RCC 7860 (cell line): ENCODE measurements around the gene FRMD4A.
"Not testable (repeated sequence)": the region's sequence is repeated elsewhere in the genome, so short reads cannot be mapped to it uniquely, and the experiment has no call there.

Source experiments
- DNase-seq: peaks from one replicate; pipeline ENCODE4 v3.0.0-alpha.2; 2015; ENCODE audit warnings: low spot score
- FAIRE-seq: peaks from 2 replicates; lab custom pipeline; 2012; peaks lifted over from hg19 to GRCh38; lab: Jason Lieb, UNC

Gene FRMD4A

DNA sequence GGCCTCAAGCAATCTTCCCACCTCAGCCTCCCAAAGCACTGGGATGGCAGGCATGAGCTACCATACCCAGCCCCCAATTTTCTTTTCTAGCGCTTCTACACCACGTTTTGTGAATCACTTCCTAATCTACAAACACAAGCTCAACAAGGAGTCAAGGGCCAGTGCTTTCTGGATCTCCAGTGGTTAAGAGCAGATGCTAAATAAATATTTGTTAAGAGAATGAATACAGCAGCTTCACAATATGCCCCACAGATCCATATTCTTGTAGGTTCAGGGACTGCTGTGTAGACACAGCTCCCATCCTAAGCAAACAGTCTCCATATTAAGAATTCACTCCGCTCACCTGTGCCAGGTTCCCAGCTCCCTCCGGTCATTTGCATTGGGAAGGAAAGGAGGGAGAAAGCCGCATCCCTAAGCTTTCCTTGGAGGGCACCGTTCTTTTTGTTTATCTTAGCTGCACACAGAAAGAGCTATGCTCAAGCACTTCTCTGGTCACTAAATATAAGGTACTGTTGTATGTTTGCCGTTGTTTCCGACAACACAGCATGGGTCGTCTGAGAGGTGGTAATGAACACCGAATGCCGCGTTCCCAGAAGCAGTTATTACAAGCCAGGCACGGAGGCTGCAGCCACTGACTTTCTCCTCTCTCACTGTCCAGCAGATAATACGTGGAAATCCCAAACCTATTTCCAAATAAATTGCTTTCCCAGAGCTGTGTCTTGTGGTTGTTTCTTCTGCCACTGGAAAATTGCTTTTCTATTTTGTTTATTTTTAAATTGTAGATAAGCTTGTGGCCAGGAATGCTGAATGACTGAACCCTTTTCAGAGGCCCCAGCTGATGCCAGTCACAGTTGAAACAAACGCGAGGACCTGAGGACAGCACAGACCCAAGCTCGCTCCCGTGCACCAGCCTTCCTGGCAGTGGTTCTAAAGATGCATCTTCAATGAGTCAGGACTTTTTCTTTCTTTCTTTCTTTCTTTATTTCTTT, 526.9 kb downstream of the FRMD4A start:
- no peak for FAIRE-seq
- no peak for DNase-seq

DNA sequence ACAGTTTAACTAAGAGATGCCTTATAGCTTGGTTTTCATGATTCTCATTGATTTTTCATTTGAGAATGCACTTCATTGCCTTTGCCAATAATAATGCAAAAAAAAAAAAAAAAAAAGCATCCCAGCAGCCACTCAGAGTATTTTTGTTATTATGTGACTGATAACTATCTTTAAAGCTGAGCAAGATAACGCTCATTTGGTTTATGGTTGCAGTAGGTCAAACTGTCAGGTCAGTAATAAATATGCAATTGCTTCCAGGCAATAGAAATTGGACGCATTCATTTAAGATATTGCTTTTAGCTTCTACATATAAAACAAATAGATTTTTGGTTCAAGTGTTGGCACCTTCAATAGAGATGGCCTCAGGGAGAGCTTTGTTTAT, 528.8 kb downstream of the FRMD4A start:
- DNase-seq (no peak), FAIRE-seq (no peak)

DNA sequence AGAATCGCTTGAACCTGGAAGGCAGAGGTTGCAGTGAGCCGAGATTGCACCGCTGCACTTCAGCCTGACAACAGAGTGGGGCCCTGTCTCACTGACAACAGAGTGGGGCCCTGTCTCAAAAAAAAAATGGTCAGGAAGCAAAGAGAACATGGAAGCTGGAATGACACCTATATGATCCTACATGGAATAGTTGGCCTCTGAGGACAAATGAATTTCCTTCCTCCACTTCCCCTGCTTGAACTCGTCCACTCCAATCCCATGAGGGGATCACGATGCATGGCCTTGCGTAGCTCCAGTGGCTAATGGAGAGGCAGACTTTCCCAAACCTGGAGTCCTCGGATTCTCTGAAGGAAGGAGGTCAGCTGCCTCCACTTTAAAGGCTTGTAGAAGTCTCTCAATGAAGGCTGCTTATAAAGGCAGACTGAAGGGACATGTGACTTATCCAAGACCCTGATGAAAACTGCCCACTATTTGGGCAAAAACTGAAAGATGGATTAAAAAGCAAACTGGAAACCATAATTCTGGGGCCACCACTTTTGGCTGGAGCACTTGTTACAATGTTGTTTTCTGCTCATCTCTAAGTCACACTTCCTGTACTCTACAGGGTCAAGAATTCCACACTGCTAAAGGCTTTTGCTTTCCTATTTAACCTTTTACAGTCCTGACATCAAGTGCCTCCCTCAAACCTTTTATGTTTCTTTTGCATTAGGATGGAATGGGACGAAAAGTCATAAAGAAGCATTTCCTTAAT, 529.4 kb downstream of the FRMD4A start:
- no peak for DNase-seq
- no peak for FAIRE-seq

DNA sequence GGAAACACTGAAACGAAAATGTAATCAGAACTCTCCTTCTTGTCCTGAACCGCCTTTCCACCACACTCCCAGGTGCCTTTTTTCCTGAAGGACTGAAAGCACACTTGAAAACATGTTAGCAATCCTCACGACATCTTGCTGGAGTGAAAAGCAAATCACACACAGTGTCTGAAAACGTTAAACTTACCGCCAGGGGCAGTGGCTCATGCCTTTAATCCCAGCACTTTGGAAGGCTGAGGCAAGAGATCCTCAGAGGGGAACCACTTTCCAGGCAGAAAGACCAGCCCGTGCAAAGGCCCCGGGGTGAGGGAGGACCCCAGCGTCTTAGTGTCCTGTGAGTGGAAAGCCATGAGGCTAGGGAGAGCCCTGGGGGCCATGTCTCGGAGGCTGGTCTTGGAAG, 533.6 kb downstream of the FRMD4A start:
- FAIRE-seq (no peak), DNase-seq (no peak)

DNA sequence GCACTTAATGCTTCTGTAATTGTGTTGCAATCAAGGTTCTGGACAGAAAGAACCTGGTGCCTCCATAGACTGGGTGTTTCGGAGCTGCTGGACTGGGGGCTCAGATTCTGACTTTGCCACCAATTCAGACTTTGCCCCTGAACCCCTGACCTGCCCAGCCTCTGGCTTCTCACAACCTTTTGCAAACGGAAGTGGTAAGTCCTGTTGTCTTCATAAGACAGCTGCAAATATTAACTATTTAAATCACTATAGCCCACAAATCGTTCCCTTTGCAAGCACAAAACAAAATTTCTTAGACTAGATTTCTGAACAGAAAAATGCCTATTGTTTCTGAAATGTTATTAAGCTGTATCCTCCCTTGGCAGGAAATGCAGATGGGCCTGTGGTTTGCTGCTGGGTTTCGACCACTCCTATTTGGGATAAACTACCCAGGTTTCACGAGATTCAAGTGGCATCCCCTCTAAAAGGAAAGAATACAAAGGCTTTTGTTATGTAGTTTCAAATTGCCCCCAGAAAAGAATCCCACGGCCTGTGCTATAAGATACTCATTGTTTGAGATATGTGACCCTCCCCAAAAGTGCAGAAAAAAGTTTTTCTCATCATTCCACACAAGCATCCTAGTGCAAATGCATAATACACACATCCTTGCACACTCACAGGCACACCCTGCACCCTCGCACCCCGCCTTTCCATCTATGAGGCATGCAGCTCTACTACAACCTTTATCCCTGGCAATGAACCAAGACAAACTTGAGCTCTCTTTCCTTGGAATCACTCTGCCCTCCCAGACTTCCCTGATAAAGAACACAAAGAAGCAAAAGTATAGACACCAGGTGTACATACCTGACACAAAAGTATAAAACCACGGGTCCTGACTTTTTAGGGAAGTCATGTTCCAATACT, 534.8 kb downstream of the FRMD4A start:
- no peak for DNase-seq
- no peak for FAIRE-seq

DNA sequence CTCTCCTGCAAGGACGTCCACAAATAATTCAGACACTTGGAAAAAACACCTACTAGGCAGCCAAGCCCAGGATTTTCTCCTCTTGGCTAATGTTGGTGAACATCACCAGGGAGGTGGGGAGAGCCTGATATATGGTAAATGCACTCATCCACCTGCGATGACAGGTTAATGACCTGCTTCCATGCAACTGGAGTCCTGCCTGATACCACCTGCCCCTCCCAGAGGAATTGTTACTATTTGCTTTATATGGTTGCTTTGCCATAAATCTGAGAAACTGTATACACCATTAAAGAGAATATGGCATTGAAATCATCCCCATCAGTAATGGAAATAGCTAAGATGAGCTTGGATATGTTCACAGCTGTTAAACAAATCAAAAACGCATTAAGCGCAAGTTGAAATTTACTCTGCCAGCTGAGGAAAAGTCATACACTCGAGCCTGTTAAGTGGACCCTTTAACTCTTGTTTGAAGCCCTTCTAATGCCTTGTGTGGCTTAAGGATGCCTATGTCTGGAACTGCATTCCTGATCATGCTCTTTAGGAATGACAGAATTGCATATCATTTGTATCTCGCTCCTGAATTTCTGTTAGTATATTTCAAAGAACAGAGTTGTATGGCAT, 535.6 kb downstream of the FRMD4A start:
- FAIRE-seq (no peak), DNase-seq (no peak)

DNA sequence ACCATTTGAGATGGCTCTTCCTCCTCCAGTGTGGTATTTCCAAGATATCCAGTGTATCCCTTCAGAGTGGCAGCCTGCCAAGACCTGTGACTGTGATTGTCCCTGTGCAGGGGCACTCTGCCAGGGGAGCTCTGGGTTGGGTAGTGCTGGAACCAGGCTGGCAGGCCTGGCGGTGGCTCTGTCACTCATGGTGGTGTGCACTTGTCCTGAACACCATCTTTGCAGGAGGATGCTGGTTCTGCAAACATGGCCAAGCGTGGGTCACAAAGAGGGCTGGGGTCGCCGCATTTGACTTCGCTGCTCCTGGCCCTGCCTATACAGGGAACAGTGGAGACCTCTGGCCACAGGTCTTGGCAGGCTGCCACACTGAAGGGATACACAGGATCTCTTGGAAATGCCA, 538.7 kb downstream of the FRMD4A start:
- no peak for DNase-seq
- FAIRE-seq, result no peak

DNA sequence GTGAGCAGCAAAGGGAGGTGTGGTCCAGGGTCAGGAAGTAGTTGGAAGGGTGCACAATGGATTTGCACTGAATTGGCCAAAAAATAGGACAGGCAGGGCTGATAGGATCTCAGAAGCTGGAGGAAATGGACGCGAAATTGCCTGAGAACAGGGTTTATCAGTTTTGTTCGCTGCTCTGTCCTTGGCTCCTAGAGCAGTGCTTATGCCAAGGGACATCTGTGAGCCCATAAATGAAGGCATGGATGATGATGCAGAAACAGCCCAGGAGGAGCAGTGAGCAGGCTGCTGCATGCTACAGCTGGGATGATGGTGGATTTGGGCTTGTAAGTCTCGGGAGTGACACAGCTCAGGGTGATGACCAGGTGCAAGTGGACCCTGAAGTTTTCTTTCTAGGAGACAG, 539.2 kb downstream of the FRMD4A start:
- DNase-seq (no peak), FAIRE-seq (no peak)

DNA sequence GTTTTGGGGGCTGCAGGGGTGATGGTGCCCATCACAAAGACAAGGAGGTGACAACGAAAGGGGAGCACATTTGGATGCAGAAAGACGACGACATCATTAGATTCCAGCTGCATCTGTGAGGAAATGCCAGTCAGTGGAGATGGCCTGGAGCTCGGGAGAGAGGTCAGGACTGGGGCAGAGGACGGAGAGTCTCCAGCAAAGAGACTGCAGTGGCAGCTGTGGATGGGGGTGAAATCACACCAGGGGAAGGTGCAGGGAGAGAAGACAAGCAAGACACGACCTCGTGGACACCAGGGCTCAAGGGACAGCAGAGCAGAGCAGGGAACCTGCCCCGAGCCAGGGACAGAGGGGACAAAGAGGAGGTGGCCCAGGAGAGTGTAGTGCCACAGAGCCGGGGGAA, 540.5 kb downstream of the FRMD4A start:
- DNase-seq, result no peak
- no peak for FAIRE-seq

DNA sequence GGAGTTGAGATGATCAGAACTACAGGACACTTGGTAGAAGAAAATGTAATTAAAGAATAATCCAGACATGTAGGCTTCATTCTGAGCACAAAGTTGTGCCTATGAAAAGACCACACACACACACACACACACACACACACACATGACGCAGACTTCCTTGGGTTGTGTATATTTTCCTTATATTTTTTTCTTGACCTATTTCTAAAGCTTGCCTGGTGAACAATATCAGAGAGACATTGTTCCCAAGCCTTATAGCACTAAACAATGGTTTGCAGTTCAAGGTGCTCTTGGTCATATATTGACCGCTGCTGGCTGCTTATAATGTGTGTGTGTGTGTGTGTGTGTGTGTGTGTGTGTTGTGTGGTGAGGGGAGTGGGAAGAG, 541.3 kb downstream of the FRMD4A start:
- FAIRE-seq (no peak), DNase-seq (no peak)

DNA sequence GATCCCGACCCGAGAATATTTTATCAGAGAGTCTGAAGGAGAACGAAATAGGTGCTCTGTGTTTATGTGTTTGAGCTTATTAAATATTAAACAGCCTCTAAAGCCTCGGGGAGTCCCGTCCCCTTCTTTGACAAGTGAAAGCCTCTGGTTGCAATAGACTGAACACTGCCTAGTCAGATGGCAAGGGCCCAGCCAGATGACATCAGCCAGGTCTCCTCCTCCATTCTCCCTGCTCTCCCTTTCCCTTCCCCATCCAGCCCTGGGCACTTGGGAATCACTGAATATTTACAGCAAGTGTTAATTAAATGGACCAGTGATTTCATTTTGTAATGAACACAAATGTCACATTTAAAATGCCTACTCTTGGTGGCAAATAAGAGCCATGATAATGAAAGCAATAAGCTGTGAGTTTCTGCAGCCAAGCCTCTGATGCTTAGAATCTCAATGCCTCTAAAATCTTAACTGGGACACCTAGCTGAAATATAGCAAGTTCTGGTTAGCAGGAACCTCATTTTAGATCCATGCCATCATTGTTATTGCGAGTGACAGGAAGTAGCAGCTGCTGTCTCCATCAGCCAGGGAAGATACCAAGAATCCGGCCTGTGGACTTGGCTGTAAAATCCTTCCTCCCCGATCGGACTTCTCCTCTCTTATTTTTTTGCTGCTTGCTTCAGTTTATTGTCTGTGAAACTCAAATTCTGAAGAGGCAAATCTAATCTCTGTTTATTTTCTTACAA, 541.8 kb downstream of the FRMD4A start:
- peak; percentile 63 for DNase-seq
- FAIRE-seq, result peak; percentile 73

DNA sequence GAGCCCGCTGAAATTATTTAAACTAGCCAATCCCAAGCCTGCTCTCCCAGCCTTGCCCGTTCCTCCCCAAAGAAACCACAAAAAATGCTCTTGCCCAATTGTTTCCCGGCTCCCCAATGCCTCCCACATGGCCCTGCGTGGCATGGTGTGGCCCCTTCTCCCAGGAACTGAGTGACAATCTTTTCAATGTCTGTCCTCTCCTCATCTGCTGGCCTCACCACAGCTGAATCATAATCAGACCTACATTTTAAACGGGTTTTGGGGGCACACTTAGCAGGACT, 542.5 kb downstream of the FRMD4A start:
- DNase-seq (no peak), FAIRE-seq (no peak)

DNA sequence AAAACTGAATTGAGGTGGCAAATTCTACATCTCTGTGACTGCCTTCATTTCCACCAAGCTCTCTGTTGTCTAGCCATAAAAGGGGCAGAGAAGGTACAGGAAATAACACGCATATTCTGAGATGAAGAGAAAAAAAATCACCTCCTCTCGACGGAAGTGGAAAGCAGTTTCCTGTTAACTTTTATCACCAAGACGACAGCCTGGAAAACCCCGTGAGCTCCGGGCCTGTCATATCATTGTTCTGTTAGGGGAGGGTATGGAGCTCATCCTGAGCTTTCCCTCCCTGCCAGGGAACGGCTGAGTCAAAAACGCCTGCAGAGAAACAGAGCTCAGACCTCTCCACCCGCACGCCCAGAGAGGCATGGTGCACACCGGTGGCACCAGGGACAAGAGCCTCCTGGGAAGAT, 543.7 kb downstream of the FRMD4A start:
- peak; percentile 89 for FAIRE-seq
- peak; percentile 96 for DNase-seq

DNA sequence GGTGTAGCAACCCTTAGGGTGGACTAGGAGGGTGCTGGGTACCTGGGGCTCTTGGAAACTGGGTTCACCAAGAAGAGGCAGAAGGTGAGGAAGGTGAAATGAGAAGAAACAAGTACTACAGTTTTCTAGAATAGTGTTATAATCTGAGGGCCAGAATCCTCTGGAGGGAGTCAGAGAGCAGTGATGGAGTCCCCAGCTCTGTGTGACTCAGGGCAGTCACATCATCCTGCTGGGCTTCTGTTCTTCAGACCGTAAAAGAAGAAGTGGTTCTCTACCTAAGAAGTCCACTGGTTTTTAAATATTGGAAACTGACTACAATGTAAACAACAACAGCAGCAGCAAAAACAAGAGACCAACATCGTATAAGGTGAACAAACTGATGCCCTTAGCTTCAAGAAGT, 546.7 kb downstream of the FRMD4A start:
- peak; percentile 78 for FAIRE-seq

DNA sequence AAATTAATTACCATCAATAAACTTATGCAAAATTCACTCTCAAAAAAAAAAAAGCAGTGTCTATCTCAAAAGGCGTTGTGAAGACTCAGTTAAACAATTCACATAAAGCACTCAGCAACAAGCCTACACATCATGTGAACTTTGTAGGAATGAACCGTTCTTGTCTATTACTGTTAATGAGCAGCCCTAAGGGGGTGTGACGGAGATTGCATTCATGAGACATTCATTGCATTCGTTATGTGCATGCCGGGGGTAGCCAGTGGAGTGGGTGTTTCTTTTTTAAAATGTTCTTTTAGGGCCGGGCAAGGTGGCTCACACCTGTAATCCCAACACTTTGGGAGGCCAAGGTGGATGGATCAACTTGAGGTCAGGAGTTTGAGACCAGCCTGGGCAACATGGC, 551.0 kb downstream of the FRMD4A start:
- DNase-seq, result no peak
- FAIRE-seq, result no peak

More for the DNA sequence above, 546.7 kb downstream of the FRMD4A start:
- peak; percentile 71 for DNase-seq

DNA sequence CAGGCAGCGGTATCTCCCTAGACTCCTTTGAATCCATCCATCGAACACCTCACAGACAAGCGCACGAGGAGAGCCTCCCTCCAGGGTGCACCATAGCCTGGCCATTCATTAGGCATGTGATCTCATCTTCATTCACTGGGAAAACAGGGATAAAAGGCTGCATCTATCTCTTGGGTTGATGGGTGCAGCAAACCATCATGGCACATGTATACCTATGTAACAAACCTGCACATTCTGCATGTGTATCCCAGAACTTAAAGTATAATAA, 552.1 kb downstream of the FRMD4A start:
- not testable (repeated sequence) for DNase-seq, FAIRE-seq

DNA sequence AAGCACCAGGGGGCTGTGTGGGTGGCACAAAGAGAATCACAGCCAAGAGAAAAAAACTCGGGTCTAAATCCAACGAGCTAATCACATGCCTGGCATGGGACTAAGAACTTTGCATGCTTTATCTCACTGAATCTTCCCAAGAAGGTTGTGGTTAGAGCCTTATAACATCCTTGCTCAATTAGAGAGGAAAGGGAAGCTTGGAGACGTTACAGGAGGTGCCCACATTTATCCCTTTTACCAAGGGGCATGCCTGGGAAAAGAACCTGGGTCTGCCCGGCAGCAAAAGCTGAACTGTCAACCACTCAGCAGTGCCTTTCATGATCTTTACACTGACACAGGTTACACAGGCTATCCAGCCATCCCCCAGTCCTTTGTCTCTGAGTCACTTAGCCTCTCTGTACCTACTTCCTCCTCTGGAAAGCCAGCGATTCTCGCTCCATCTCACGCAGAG, 553.8 kb downstream of the FRMD4A start:
- FAIRE-seq, result peak; percentile 78
- peak; percentile 66 for DNase-seq

DNA sequence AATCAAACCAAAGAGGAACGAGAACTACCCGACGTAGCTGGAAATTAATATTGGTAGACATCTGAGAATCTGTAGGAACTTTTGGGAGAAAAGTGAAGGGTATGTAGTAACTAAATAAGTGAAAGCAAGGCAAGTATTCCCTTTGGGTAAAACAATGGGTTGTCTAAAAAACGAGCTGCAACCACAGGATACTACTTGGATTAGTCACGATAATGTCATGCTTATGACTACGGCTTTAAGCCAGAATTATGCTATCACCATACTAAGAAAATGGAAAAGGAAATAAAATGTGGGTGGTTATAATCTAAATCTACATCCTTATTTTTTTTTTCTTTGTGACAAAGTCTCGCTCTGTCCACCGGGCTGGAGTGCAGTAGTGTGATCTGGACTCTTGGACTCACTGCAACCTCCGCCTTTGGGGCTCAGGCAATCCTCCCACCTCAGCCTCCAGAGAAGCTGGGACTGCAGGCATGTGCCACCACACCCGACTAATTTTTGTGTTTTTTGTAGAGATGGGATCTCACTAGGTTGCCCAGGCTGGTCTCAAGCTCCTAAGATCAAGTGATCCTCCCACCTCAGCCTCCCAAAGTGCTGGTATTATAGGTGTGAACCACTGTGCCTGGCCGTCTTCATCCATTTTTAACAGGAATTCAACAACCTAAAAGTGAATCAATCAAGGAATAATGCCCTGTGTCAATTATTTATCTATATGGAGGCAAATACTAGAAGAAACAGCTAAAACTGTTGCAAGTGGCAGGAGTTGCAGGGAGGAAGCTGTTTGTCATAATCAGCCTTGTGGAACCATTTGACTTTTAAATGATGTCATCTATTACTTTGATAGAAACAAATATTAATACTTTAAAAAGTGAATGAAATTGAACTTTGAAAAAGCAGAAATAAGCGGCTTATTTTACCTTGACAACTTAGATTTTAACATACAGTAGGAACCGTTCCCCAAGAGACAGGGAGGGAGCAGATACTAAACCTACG, 554.6 kb downstream of the FRMD4A start:
- FAIRE-seq, result peak; percentile 84
- peak; percentile 65 for DNase-seq

DNA sequence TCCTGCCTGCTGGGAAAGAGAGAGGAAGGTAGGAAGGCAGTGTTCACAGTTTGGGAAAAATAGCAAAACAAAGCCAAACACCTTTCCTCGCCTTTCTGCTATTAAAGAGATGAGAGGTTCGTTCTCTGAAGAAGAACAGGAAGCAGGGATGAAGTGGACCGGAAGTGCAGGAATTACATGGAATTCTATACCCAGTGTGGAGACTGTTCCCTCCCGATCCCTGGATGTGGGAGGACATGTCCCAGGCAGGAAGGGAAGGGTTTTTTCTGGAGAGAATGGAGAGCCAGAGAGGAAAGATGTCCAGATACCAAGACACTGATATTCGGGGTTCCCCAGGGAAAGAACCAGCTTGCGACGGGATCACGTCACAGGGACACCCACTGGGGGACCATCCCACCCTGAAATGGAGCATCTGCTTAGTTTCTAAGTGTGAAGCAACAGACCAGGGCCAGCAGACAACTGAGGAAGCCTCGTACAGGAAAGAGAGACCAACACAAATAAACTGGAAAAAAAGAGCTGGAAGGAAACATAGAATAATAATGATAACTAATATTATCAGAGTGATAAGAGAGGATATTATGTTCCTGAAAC, 556.3 kb downstream of the FRMD4A start:
- FAIRE-seq (no peak), DNase-seq (no peak)
